ENCODE results near the gene PCDHGB2.
"Not testable (repeated sequence)": the region's sequence is repeated elsewhere in the genome, so short reads cannot be mapped to it uniquely, and the experiment has no call there.

Gene PCDHGB2

DNA sequence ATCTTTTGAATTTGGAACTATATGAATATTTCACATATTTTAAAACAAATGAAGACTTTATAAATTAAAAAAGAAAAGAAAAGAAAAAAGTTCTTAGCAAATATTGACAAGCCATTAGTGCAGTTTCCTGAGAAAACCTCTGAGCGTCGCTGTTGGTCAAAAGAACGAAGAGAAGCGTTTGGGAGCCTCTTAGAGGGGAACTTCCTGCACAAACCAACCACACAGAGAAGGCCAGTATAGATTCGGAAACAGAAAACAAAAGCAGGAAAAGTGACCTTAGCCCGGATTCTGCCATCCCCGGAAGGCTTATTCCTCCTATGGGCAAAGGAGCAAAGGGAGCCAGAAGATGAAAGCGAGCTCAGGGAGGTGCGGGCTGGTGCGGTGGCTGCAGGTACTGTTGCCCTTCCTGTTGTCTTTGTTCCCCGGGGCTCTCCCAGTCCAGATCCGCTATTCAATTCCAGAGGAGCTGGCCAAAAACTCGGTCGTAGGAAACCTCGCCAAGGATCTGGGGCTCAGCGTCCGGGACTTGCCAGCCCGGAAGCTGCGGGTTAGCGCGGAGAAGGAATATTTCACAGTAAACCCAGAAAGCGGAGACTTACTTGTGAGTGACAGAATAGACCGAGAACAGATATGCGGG lies at the start of gene PCDHGB2:
Gene PCDHGB2 (plus strand): TSS at position 205 of the 637 bp plus-strand sequence. CDS start 142 bp downstream, at position 347.
- peak; percentile 6 to 18 for DNase-seq
- TF ChIP-seq POLR2A (IDR thresholded peaks at IDR 0.05; ENCODE audit: low read length) (no peak), GATA1 (IDR thresholded peaks at IDR 0.05; ENCODE audit: low read depth, low read length) (no peak)

GRCh38 chr5:141313711-141314110 lies 46.1 kb upstream of the PCDHGB2 start:
- no peak for TF ChIP-seq POLR2A (IDR thresholded peaks at IDR 0.05; ENCODE audit: low read length)
- no peak for TF ChIP-seq GATA1 (IDR thresholded peaks at IDR 0.05; ENCODE audit: low read depth, low read length)
- no peak for DNase-seq

DNA sequence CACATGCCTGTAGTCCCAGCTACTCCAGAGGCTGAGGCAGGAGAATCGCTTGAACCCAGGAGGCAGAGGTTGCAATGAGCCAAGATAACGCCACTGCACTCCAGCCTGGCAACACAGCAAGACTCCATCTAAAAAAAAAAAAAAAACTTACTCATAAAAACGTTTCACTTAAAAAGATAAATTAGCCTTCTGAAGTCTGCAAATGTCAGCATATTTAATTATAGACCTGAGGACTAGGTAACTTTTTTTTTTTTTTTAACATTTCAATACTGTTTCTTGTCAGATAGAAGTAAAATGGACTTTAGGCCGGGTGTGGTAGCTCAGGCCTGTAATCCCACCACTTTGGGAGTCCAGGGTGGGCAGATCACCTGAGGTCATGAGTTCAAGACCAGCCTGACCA lies 42.8 kb upstream of the PCDHGB2 start:
- DNase-seq: not testable (repeated sequence)

DNA sequence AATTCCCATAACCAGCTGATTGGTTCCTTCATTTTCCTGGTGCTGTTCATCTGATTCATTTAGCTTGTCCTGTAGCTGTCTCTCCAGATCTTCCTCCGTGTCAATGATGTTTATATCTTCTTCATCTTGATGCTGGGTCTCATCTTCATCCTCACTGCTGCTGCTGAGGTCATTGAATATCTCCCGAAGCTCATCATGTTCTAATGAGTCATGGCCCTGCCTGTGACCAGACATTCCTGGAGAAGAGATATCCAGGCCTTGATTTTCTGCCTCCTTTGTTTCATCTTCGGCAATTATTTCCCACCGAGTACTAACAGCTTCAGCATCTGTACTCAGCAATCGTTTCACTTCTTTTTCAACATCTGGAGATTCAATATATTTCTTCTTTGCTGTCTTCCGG lies 40.6 kb upstream of the PCDHGB2 start:
- no peak for TF ChIP-seq POLR2A (IDR thresholded peaks at IDR 0.05; ENCODE audit: low read length)
- no peak for TF ChIP-seq GATA1 (IDR thresholded peaks at IDR 0.05; ENCODE audit: low read depth, low read length)

DNA sequence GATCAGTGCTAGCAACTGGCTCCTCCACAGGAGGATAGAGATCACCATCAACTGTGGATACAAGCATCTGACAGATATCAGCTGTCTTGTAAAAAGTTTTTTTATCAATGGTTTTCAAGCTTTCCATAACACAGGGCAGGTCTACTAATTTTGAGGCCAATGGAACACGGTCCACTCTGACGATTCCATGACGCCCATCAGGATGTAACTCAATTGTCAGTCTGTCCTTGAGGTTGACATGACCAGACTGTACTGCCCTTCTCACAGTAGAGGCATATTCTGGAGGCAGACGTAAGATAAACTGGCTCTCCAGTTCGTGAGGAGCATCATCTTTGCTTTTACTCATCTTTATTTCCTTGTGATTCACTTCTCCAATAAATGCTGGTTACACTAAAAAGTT lies 40.1 kb upstream of the PCDHGB2 start:
- no peak for DNase-seq
- no peak for TF ChIP-seq POLR2A (IDR thresholded peaks at IDR 0.05; ENCODE audit: low read length)
- no peak for TF ChIP-seq GATA1 (IDR thresholded peaks at IDR 0.05; ENCODE audit: low read depth, low read length)

More for the DNA sequence above, 40.6 kb upstream of the PCDHGB2 start:
- no peak for DNase-seq

DNA sequence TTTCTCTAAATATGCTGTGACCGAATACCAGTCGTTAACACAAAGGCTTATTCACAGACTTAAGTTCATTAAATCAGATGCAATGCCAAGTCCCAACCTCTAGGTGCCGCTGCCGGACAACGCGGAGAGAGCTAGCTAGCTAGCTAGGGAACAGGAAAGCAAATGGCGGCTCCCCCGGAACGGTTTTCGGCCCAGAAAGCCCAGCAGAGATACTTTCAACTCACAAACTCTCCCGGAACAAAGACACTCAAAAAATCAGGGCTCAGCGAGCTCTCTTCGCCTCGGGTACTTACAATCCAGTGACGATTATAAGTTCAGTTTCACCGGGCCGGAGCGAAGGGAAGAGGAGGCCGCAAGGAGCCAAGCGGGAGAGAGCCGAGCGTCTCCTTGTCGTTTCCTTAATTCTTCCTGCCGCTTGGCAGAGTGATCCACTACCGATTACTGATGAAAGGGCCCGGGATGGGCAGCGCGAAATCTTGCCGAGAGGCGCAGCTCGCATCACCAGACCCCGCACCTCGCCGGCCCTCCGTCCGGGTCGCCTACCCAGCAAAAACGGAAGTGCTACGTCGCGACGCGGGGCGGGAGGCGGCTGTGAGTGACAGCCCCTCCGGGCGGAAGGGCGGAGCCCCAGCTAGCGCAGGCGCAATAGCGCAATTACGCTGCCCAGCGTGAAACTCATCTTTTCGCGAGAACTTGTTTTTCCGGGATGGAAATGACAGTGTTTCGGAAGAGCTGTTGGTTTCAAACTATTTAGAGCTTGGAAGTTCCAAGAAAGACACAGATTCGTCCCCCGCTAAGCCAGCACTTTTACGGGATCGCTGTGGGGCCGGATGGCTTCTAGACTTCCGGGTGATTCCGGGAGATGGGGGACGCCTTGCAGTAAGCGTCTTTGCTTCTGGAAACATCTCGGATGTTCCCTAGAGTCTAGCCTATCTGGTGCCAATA lies 39.3 kb upstream of the PCDHGB2 start, which contains the start of gene TAF7:
Gene TAF7 (minus strand): TSS at position 560 of the 945 bp plus-strand sequence. CDS start 740 bp downstream, outside the sequence.
- DNase-seq: peak; percentile 90 to 92
- no peak for TF ChIP-seq GATA1 (IDR thresholded peaks at IDR 0.05; ENCODE audit: low read depth, low read length)
- TF ChIP-seq POLR2A (IDR thresholded peaks at IDR 0.05; ENCODE audit: low read length): peak; percentile 92

DNA sequence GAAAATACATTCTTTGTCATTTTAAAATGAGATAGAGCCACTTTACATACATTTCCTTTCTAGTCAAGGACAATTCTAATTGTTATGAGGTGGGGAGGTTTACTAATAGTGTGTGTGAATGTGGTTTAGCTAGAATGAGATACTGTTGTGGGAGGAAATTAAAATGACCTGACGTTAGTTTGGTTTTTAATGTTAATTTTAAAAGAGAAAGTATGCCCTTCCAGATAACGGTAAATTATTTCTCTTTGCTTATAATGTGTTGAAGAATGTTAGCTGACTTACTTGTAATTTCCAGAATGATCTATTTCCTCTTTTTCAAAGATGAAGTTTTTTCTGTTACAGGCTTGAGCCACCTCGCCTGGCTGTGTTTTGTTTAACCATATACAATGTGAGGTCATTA lies 37.5 kb upstream of the PCDHGB2 start:
- TF ChIP-seq GATA1 (IDR thresholded peaks at IDR 0.05; ENCODE audit: low read depth, low read length) (no peak), POLR2A (IDR thresholded peaks at IDR 0.05; ENCODE audit: low read length) (no peak)
- DNase-seq: no peak

GRCh38 chr5:141326088-141326854 lies 33.5 kb upstream of the PCDHGB2 start:
- peak; percentile 5 to 9 for DNase-seq
- no peak for TF ChIP-seq GATA1 (IDR thresholded peaks at IDR 0.05; ENCODE audit: low read depth, low read length)
- no peak for TF ChIP-seq POLR2A (IDR thresholded peaks at IDR 0.05; ENCODE audit: low read length)

GRCh38 chr5:141328231-141328630 lies 31.6 kb upstream of the PCDHGB2 start:
- no peak for DNase-seq
- TF ChIP-seq GATA1 (IDR thresholded peaks at IDR 0.05; ENCODE audit: low read depth, low read length) (no peak), POLR2A (IDR thresholded peaks at IDR 0.05; ENCODE audit: low read length) (no peak)

- no peak for DNase-seq
- TF ChIP-seq GATA1 (IDR thresholded peaks at IDR 0.05; ENCODE audit: low read depth, low read length): no peak
- no peak for TF ChIP-seq POLR2A (IDR thresholded peaks at IDR 0.05; ENCODE audit: low read length)
Measured at GRCh38 chr5:141330299-141331080, 29.3 kb upstream of the PCDHGB2 start, which contains the start of gene PCDHGA1. Gene PCDHGA1 (plus strand): TSS chr5:141330514.

GRCh38 chr5:141332571-141332970 lies 27.2 kb upstream of the PCDHGB2 start:
- DNase-seq: not testable (repeated sequence)

- DNase-seq: peak; percentile 8 to 25
Measured at GRCh38 chr5:141338538-141339306, 21.1 kb upstream of the PCDHGB2 start, which contains the start of gene PCDHGA2. Gene PCDHGA2 (plus strand): TSS chr5:141338760.

GRCh38 chr5:141340781-141341354 lies 18.9 kb upstream of the PCDHGB2 start:
- not testable (repeated sequence) for DNase-seq

More at GRCh38 chr5:141338538-141339306, 21.1 kb upstream of the PCDHGB2 start, which contains the start of gene PCDHGA2:
- TF ChIP-seq POLR2A (IDR thresholded peaks at IDR 0.05; ENCODE audit: low read length) (no peak), GATA1 (IDR thresholded peaks at IDR 0.05; ENCODE audit: low read depth, low read length) (no peak)

Data from erythroblast (primary cell).